Activated naive CD4-positive, alpha-beta T cell treated with Interleukin-2 at 50 U/mL for 16 hours (primary cell): ENCODE data around the gene KRTAP23-1.

Experiments
- DNase-seq: peaks from one replicate; pipeline ENCODE4 v3.0.0-alpha.2; 2020

Gene KRTAP23-1

DNA sequence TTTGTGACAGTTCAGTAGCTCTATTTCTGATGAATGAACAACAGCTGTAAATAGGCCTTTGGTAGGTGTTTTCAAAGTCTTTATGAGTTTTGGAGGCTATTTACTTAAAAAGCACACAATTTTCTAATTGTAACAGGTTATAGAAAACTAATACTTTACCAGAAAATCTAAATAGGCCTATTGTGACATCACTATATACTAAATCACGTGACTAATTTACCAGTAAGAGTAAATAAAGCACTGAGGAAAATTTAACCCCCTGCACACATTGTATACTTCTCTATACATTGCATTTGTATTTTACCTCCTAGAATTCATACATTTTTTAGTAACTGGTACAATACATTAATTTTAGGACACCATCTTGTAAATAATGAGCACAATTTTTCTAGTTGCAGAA, 43.3 kb downstream of the KRTAP23-1 start:
- DNase-seq, result no peak
